Measurements from ENCODE around the gene TACO1.

TACO1 gene

GRCh38 chr17:63634163-63634562, 33.5 kb downstream of the TACO1 start:
- DNase-seq (ENCODE audit: low read depth), result no peak
- no peak for TF ChIP-seq CTCF (IDR thresholded peaks at IDR 0.05; ENCODE audit: control insufficient read depth, extremely low read depth, insufficient read depth)
- H3K4me3 ChIP-seq (ENCODE audit: low read depth, low read length), result no peak overlapping the region

- no peak overlapping the region for H3K4me3 ChIP-seq (ENCODE audit: low read depth, low read length)
- DNase-seq (ENCODE audit: low read depth), result no peak
- TF ChIP-seq CTCF (IDR thresholded peaks at IDR 0.05; ENCODE audit: control insufficient read depth, extremely low read depth, insufficient read depth), result no peak
Measured at GRCh38 chr17:63634816-63635215, 34.1 kb downstream of the TACO1 start.

GRCh38 chr17:63635290-63635689, 34.6 kb downstream of the TACO1 start:
- no peak for DNase-seq (ENCODE audit: low read depth)
- TF ChIP-seq CTCF (IDR thresholded peaks at IDR 0.05; ENCODE audit: control insufficient read depth, extremely low read depth, insufficient read depth), result no peak
- no peak overlapping the region for H3K4me3 ChIP-seq (ENCODE audit: low read depth, low read length)

- no peak for TF ChIP-seq CTCF (IDR thresholded peaks at IDR 0.05; ENCODE audit: control insufficient read depth, extremely low read depth, insufficient read depth)
- no peak overlapping the region for H3K4me3 ChIP-seq (ENCODE audit: low read depth, low read length)
Measured at GRCh38 chr17:63635787-63636186, 35.1 kb downstream of the TACO1 start.

GRCh38 chr17:63639125-63639524, 38.4 kb downstream of the TACO1 start:
- DNase-seq (ENCODE audit: low read depth), result no peak
- H3K4me3 ChIP-seq (ENCODE audit: low read depth, low read length), result no peak overlapping the region
- TF ChIP-seq CTCF (IDR thresholded peaks at IDR 0.05; ENCODE audit: control insufficient read depth, extremely low read depth, insufficient read depth), result no peak

More at GRCh38 chr17:63635787-63636186, 35.1 kb downstream of the TACO1 start:
- no peak for DNase-seq (ENCODE audit: low read depth)

GRCh38 chr17:63640038-63640437, 39.3 kb downstream of the TACO1 start:
- no peak for TF ChIP-seq CTCF (IDR thresholded peaks at IDR 0.05; ENCODE audit: control insufficient read depth, extremely low read depth, insufficient read depth)
- H3K4me3 ChIP-seq (ENCODE audit: low read depth, low read length), result no peak overlapping the region
- no peak for DNase-seq (ENCODE audit: low read depth)

- DNase-seq (ENCODE audit: low read depth), result no peak
- no peak overlapping the region for H3K4me3 ChIP-seq (ENCODE audit: low read depth, low read length)
- no peak for TF ChIP-seq CTCF (IDR thresholded peaks at IDR 0.05; ENCODE audit: control insufficient read depth, extremely low read depth, insufficient read depth)
Measured at GRCh38 chr17:63641692-63642448, 41.2 kb downstream of the TACO1 start.
